ENCODE measurements around the gene KLHL24. TPM values are rescaled to one million over a fixed set of nuclear protein-coding genes. Genes with fewer than 3 reads are reported as not detected.

KLHL24 gene
- total RNA-seq, 1 experiment from 2014 or later, result 33.9 TPM

- H3K27ac Mint-ChIP-seq, result no peak overlapping the region
- ChIA-PET CTCF (interaction anchor here (1.2 to 1.3 kb wide), 2 partner anchors 30 to 109 kb away, joined by 3 to 8 read pairs; no protein-coding TSS in a partner anchor), POLR2A (no interaction called here)
- no peak overlapping the region for H3K4me3 Mint-ChIP-seq
- H3K36me3 Mint-ChIP-seq, result no peaks in the 10 kb centered on the region
- no peak for TF ChIP-seq E2F5 (CRISPR knock-in tag; IDR thresholded peaks at IDR 0.05)
- TF ChIP-seq ZNF317 (CRISPR knock-in tag; IDR thresholded peaks at IDR 0.05; ENCODE audit: borderline replicate concordance, low read depth), result no peak
- no peak for TF ChIP-seq MXD4 (CRISPR knock-in tag; IDR thresholded peaks at IDR 0.05; ENCODE audit: borderline replicate concordance)
- no peak for TF ChIP-seq ESRRA (CRISPR knock-in tag; IDR thresholded peaks at IDR 0.05; ENCODE audit: borderline replicate concordance)
- TF ChIP-seq RELA (CRISPR knock-in tag; IDR thresholded peaks at IDR 0.05; ENCODE audit: borderline replicate concordance), result no peak
- TF ChIP-seq ATF6 (CRISPR knock-in tag; IDR thresholded peaks at IDR 0.05), result no peak
- TF ChIP-seq ETV6 (CRISPR knock-in tag; IDR thresholded peaks at IDR 0.05), result no peak
- no peak for TF ChIP-seq NR2C2 (CRISPR knock-in tag; IDR thresholded peaks at IDR 0.05)
- no peak for TF ChIP-seq SMAD3 (CRISPR knock-in tag; IDR thresholded peaks at IDR 0.05; ENCODE audit: borderline replicate concordance)
- no peak for TF ChIP-seq ZNF512 (CRISPR knock-in tag; IDR thresholded peaks at IDR 0.05; ENCODE audit: borderline replicate concordance)
- no peaks in the 10 kb centered on the region for H3K9me3 Mint-ChIP-seq
- ATAC-seq, result peak; percentile 58
- H3K27me3 Mint-ChIP-seq (ENCODE audit: low read depth), result peaks cover 3% of the 10 kb centered on the region; the same call in 1 of the 2 replicates
- no peak for DNase-seq (ENCODE audit: low spot score)
- peaks cover 21% of the 10 kb centered on the region for H3K4me1 Mint-ChIP-seq
Observed at GRCh38 chr3:183590442-183590841, 45.0 kb upstream of the KLHL24 start.

- Mint-ChIP-seq H3K27me3 (ENCODE audit: low read depth) (peaks cover 3% of the 10 kb centered on the region; the same call in 1 of the 2 replicates), H3K27ac (no peak overlapping the region), H3K36me3 (peaks cover 7% of the 10 kb centered on the region), H3K4me1 (peaks cover 21% of the 10 kb centered on the region), H3K9me3 (peaks cover 12% of the 10 kb centered on the region), H3K4me3 (peak overlapping the region; percentile 43)
- peak; percentile 84 for ATAC-seq
- no peak for DNase-seq (ENCODE audit: low spot score)
- CTCF ChIA-PET, result interaction anchor here (0.6 to 1.8 kb wide), 24 partner anchors 9 to 509 kb away, joined by 3 to 10 read pairs (median 3); partner anchors contain the start of gene KLHL24
- POLR2A ChIA-PET, result no interaction called here
- no peak for TF ChIP-seq SP1 (CRISPR knock-in tag; conservative IDR thresholded peaks at IDR 0.05)
- no peak for TF ChIP-seq ZNF281 (CRISPR knock-in tag; IDR thresholded peaks at IDR 0.05)
- TF ChIP-seq STAT6 (CRISPR knock-in tag; conservative IDR thresholded peaks at IDR 0.05; ENCODE audit: low read depth), result no peak
- TF ChIP-seq ZNF138 (CRISPR knock-in tag; conservative IDR thresholded peaks at IDR 0.05), result no peak
- no peak for TF ChIP-seq IRF1 (CRISPR knock-in tag; IDR thresholded peaks at IDR 0.05)
- TF ChIP-seq ZNF263 (CRISPR knock-in tag; IDR thresholded peaks at IDR 0.05; ENCODE audit: low read depth), result no peak
- no peak for TF ChIP-seq E2F5 (CRISPR knock-in tag; IDR thresholded peaks at IDR 0.05)
- no peak for TF ChIP-seq AFF4 (CRISPR knock-in tag; IDR thresholded peaks at IDR 0.05; ENCODE audit: borderline replicate concordance)
Observed at GRCh38 chr3:183591881-183592521, 43.4 kb upstream of the KLHL24 start.

Measured in WTC11 (cell line).